ENCODE measurements around the gene TECTA. TPM values are rescaled to one million over a fixed set of nuclear protein-coding genes. Genes with fewer than 3 reads are reported as not detected.
A peak's percentile ranks its signal among the peaks of the same experiment; 100 is the strongest.

TECTA gene
- total RNA-seq, 1 experiment from 2014 or later, result 0.15 TPM

DNA sequence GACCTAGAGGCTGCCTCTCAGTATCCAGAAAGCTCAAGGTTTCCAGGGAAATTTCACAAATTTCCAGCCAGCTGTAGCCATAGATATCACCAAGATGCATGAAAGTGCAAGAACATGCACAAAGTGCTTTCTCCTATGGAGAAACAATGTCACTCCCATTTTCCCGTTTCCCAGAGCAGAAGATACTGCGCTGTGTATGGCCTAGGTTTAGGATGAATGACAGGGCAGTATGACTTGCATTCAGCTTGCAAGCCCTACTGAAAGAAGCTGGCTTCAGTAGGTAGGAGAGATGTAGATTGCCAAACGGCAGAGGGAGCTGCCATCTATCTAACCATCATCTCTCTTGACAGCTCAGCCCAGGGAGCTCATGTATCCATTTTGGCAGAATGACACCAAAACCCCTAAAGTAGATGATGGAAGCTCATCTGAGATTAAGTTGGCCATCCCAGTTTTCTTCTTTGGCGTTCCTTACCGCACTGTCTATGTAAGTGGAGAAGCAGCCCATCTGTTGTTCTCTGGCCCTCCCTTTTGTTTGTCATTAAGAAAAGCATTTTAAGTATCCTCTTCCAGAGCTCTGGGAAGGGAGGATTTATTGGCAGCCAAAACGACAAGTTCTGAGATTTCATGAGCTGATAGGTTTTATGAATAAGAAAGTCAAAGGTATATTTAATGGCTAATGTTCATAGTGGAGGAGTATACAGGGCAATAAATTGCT, 4.6 kb downstream of the TECTA start:
- ATAC-seq, result no peak
- H3K9me3 ChIP-seq (ENCODE audit: control insufficient read depth, insufficient read depth, low read depth, low read length), result no peaks in the 10 kb centered on the region
- in situ Hi-C loops (cut with HindIII; ENCODE audit: low pct_unique_long_range_greater_than_20kb, low sequenced_read_pairs), result no loop called here
- ChIA-PET CTCF (interaction anchor here (1.0 kb wide), 1 partner anchor 89 kb away, joined by 4 read pairs; no protein-coding TSS in a partner anchor), POLR2A (interaction anchor here (0.6 kb wide), 1 partner anchor 301 kb away, joined by 3 read pairs; no protein-coding TSS in a partner anchor)
- H3K4me3 ChIP-seq (ENCODE audit: low read depth in 2 of 2, low read length in 2 of 2), result no peak overlapping the region
- H3K36me3 ChIP-seq (ENCODE audit: control insufficient read depth, insufficient read depth, low read length), result no peaks in the 10 kb centered on the region
- H3K4me1 ChIP-seq (ENCODE audit: control insufficient read depth, insufficient read depth, low read length), result no peaks in the 10 kb centered on the region
- DNase-seq (ENCODE audit: low read depth, low spot score), result no peak
- TF ChIP-seq, protein P1, sequence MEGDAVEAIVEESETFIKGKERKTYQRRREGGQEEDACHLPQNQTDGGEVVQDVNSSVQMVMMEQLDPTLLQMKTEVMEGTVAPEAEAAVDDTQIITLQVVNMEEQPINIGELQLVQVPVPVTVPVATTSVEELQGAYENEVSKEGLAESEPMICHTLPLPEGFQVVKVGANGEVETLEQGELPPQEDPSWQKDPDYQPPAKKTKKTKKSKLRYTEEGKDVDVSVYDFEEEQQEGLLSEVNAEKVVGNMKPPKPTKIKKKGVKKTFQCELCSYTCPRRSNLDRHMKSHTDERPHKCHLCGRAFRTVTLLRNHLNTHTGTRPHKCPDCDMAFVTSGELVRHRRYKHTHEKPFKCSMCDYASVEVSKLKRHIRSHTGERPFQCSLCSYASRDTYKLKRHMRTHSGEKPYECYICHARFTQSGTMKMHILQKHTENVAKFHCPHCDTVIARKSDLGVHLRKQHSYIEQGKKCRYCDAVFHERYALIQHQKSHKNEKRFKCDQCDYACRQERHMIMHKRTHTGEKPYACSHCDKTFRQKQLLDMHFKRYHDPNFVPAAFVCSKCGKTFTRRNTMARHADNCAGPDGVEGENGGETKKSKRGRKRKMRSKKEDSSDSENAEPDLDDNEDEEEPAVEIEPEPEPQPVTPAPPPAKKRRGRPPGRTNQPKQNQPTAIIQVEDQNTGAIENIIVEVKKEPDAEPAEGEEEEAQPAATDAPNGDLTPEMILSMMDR (IDR thresholded peaks at IDR 0.05), result peak; percentile 17; the same call in 1 of the 2 replicates
- no peak for TF ChIP-seq TCF7L2 (IDR thresholded peaks at IDR 0.05; ENCODE audit: low read depth, low read length)
- peaks cover 26% of the 10 kb centered on the region for H3K27me3 ChIP-seq (ENCODE audit: control insufficient read depth, insufficient read depth, low read length)
- no TSS peak for BruUV-seq (replicated peaks)
- no peak overlapping the region for H3K27ac ChIP-seq (ENCODE audit: low read length)
- intact Hi-C loops (cut with micrococcal nuclease; ENCODE audit: unreplicated experiment), result no loop called here

DNA sequence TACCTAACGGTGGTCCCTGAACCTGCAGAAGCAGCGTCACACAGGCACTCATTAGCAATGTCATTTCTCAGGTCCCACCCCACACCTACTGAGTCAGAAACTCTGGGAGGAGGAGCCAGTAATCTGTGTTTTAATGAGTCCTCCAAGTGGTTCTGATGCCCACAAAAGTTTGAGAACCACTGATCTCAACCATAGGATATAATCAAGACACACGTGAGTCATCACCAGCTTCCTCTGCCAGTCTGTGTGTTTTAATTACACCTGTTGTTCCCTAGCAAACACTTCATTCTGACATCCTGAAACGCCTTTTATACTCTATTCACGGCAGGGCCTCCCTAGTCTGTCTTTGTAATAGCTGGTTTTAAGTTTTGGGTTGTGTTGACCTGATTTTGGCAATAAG, 5.8 kb downstream of the TECTA start:
- no peak for DNase-seq (ENCODE audit: low read depth, low spot score)
- in situ Hi-C loops (cut with HindIII; ENCODE audit: low pct_unique_long_range_greater_than_20kb, low sequenced_read_pairs) (no loop called here), intact Hi-C loops (cut with micrococcal nuclease; ENCODE audit: unreplicated experiment) (no loop called here)
- Histone ChIP-seq H3K27me3 (ENCODE audit: control insufficient read depth, insufficient read depth, low read length) (peaks cover 20% of the 10 kb centered on the region), H3K36me3 (ENCODE audit: control insufficient read depth, insufficient read depth, low read length) (no peaks in the 10 kb centered on the region), H3K9me3 (ENCODE audit: control insufficient read depth, insufficient read depth, low read depth, low read length) (no peaks in the 10 kb centered on the region), H3K27ac (ENCODE audit: low read length) (no peak overlapping the region), H3K4me3 (ENCODE audit: low read depth in 2 of 2, low read length in 2 of 2) (no peak overlapping the region), H3K4me1 (ENCODE audit: control insufficient read depth, insufficient read depth, low read length) (no peaks in the 10 kb centered on the region)
- ATAC-seq, result no peak
- CTCF ChIA-PET, result no interaction called here
- no TSS peak for BruUV-seq (replicated peaks)
- TF ChIP-seq TCF7L2 (IDR thresholded peaks at IDR 0.05; ENCODE audit: low read depth, low read length) (no peak), REST (IDR thresholded peaks at IDR 0.05; ENCODE audit: insufficient read depth in 1 of 2, low read depth in 2 of 2, low read length in 1 of 2) (no peak), SIN3A (IDR thresholded peaks at IDR 0.05; ENCODE audit: borderline replicate concordance, insufficient read depth, low read depth, low read length) (no peak), POLR2AphosphoS5 (IDR thresholded peaks at IDR 0.05; ENCODE audit: low read depth, low read length) (no peak)
- TF ChIP-seq, protein P1 (IDR thresholded peaks at IDR 0.05), result no peak
- POLR2A ChIA-PET, result no interaction called here
